SH-SY5Y (cell line): ENCODE measurements around the gene MED25.

Experiments
- GATA2 ChIP-seq: IDR thresholded peaks from 2 replicates; pipeline ENCODE4 v1.6.1; 2011; ENCODE audit warnings: mild to moderate bottlenecking, low read depth, low read length
- GATA3 ChIP-seq: IDR thresholded peaks from 2 replicates; pipeline ENCODE4 v1.6.1; 2011; ENCODE audit warnings: low read depth, mild to moderate bottlenecking, low read length, moderate library complexity

Gene MED25

GRCh38 chr19:49851456-49852259 is 33.6 kb downstream of the MED25 start:
- TF ChIP-seq GATA2 (no peak), GATA3 (no peak)

GRCh38 chr19:49852631-49853126 is 34.6 kb downstream of the MED25 start:
- TF ChIP-seq GATA3, result no peak
- no peak for TF ChIP-seq GATA2

DNA sequence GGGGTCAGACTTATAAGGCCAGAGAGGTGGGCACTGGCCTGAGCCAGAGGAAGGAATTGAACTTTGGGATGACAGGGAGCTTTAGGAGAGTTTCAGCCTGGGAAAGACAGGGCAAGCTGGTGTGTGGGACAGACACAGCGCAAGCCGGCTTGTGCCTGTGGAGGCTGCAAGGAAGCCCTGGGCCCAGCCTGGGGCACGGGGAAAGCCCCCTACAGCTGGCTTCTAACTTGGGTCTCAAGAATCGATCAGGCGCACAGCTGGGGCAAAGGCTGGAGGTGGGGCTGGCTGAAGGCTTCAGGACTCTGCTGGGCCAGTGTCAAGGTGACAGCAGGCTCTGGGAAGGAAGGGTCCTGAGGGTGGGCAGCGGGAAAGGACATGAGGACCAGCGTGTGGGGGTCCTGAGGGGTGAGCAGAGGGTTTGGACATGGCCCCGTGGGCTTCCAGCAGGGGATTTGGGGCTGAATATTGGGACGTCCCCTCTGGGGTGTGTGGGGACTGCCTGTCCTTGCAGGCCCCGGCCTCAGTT is 35.8 kb downstream of the MED25 start:
- TF ChIP-seq GATA2 (no peak), GATA3 (no peak)

- no peak for TF ChIP-seq GATA2
- TF ChIP-seq GATA3, result no peak
Observed at GRCh38 chr19:49854378-49855263, 36.5 kb downstream of the MED25 start.

DNA sequence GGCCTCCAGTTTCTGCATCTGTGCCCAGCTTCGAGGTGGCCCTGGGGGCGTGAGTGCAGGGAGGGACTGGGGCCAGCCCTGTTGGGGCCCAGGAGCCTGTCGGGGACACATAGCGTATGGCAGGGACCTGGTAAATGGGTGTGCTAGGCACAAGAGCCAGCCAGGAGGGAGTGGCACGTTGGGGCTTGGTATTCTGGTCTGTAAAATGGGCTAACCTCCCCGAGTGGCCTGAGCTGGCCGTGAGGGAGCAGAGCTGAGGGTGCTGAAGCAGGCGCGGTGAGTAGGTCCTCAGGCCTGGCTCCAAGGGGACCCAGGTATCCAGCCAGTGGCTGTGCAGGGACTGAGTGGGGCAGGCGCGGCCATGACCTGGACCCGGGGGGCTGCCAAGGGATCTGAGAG is 37.2 kb downstream of the MED25 start:
- TF ChIP-seq GATA3 (no peak), GATA2 (no peak)

GRCh38 chr19:49855676-49856573 is 37.8 kb downstream of the MED25 start:
- TF ChIP-seq GATA2 (no peak), GATA3 (no peak)

GRCh38 chr19:49856574-49857021 is 38.5 kb downstream of the MED25 start:
- TF ChIP-seq GATA3 (no peak), GATA2 (no peak)

DNA sequence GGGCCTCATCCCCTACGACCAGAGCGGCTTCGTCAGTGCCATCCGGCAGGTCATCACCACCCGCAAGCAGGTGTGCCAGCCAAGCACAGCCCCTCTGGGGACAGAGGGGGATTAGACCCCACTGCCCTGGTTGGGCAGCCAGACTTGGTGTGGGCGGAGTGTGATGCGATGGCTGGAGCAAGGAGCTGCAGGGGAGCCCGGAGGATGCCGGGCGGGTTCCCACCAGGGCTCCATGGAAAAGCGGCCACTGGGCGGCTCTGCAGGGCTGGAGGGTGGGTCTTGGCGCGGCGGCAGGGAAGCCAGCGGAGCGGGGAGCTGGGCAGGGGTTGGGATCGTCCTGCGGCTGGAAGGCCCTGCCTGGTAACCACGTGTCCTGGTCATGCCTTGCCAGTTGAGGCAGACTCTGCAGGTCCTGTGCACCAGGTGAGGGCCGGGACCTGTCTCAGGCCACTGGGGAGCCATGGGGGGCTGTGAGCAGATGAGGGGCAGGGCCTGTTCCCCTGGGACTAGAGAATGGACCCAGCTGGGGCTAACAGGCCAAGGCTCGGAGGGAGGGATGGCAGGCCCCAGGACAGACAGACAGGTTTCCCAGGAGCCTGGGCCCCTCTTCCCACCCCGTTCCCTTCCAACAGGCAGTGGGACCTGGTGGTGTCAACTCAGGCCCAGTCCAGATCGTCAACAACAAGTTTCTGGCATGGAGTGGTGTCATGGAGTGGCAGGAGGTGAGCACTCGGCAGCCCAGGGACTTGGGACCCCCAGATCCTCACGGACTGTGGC is 39.2 kb downstream of the MED25 start:
- no peak for TF ChIP-seq GATA2
- no peak for TF ChIP-seq GATA3

- TF ChIP-seq GATA3 (no peak), GATA2 (no peak)
Observed at GRCh38 chr19:49857838-49858087, 39.7 kb downstream of the MED25 start.

GRCh38 chr19:49858088-49858985 is 40.2 kb downstream of the MED25 start:
- TF ChIP-seq GATA2, result no peak
- no peak for TF ChIP-seq GATA3

DNA sequence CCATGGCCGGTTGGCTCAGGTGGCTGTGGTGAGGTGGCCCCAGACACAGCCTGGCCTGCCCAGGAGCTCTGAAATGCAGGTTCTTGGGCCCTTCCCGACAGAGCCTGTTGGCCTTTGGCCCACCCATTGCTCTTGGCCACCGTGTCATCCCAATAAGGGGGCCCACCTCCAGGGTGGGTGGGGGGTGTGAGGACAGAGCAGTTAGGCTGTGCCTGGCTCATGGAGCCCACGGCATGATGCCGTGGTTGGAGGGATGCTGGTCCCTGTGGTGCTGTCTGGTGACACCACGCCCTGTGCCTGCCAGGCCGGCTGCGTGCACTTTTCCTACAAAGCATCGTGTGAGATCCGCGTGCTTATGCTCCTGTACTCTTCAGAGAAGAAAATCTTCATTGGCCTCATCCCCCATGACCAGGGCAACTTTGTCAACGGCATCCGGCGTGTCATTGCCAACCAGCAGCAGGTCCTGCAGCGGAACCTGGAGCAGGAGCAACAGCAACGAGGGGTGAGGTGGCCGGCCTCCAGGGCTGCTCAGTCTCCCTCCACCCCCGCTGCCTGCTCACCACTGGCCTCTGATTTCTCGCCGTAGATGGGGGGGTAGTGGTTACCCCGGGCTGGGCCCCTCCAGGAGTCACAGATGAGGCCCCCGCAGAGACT is 41.7 kb downstream of the MED25 start:
- TF ChIP-seq GATA3 (no peak), GATA2 (no peak)

DNA sequence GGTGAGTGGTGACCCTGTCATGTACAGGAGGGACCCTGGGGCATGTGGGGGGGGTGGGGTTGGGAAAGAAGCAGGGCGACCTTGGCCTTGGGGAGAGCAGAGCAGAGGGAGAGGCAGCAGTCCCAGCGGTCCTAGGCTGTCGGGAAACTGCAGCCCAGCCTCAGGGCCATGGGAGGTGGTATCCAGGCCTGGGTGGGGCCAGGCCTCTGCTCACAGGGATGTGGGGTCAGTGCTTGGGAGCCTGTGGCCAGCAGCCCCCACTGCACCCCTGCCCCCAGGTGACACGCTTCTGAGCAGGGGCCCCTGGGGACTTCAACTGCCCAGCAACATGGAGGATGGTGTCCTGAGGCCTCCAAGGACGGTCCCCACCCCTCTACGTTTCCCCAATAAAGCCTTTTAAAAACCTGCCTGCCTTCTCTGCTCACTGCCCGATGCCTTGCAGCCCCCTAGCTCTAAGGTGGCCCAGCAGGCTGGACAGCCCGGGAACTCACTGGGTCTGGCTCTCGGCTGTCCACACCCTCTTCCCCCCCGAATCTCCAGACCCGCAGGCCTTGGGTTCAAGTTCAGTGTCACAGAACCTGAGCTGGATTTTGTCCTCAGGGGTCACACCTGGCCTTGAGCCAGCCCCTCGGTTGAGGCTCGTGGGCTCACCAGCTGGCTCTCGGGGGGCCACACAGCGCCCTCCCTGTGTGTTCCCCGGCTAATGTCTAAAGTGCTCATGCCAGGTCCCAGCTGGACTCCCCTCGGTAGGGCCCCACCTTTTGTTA is 42.4 kb downstream of the MED25 start:
- TF ChIP-seq GATA3, result no peak
- no peak for TF ChIP-seq GATA2
